NCI-H1105 treated with DMSO at 0.1 percent for 48 hours (cell line): ENCODE measurements around the gene SMYD2.
"Not testable (repeated sequence)": the region's sequence is repeated elsewhere in the genome, so short reads cannot be mapped to it uniquely, and the experiment has no call there.

Experiments used
- DNase-seq: peaks from one replicate; lab custom pipeline; 2025; lab: John Stamatoyannopoulos, UW

Gene SMYD2

DNA sequence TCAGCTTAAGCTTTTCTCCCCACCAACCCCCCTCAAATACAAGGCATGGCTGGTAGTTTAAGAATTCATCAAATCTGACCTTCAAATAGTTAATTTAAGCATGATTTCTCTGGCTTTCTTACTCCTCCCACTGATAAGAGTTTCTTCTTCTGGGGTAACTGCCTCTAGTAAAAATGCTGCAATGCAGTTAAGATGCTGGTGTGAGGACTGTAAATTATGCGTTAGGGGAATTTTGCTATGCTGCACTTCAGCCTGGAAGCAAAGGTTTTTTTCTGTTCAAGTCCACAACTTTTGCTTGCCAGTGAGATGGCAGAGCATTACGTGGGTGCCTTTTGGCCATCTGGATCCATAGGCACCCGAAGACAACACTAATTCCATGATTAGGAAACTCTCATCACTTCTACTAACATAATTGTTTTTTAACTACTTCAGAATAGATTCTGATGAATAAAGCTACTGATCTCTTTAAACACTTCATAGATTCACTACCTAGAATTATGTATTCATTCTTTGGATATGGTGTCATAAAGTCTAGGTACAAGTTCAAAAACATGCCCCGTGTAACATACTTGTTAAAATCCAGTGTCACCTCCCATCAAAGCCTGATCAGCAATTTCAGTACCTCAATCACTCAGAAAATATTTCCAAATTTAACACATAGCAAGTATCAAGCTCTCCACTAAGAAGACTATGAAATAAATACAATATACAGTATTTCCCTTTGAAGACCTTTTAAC lies 8.8 kb upstream of the SMYD2 start:
- no peak for DNase-seq

GRCh38 chr1:214272964-214273533 lies 7.9 kb upstream of the SMYD2 start:
- DNase-seq: no peak

DNA sequence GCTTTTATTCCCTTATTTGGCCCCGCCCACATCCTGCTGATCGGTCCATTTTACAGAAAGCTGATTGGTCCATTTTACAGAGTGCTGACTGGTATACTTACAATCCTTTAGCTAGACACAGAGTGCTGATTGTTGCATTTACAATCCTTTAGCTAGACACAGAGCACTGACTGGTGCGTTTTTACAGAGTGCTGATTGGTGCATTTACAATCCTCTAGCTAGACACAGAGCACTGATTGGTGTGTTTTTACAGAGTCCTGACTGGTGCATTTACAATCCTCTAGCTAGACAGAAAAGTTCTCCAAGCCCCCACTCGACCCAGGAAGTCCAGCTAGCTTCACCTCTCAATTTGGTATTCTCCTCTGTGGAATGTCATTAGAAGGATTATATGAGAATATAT lies 5.3 kb upstream of the SMYD2 start:
- DNase-seq: not testable (repeated sequence)

DNA sequence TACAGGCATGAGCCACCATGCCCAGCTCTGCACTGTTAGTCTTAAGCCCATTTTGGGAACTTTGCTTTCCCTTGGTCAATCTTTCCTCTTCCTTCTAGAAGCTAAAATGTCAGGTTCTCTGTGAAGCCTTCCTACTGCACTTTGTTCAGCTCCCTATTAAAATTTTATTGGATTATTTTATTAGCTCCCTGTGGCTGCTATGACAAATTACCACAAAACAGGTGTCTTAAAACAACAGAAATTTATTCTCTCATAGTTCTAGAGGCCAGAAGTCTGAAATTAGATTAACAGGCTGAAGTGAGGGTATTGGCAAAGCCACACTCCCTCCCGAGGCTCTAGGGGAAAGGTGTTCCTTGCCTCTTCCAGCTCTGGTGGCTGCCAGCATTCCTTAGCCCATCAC lies 4.2 kb upstream of the SMYD2 start:
- DNase-seq: no peak

GRCh38 chr1:214277704-214278635 lies 3.0 kb upstream of the SMYD2 start:
- DNase-seq: no peak

- peak; percentile 45 for DNase-seq
Measured at GRCh38 chr1:214280386-214281020, 456 bp upstream of the SMYD2 start.

DNA sequence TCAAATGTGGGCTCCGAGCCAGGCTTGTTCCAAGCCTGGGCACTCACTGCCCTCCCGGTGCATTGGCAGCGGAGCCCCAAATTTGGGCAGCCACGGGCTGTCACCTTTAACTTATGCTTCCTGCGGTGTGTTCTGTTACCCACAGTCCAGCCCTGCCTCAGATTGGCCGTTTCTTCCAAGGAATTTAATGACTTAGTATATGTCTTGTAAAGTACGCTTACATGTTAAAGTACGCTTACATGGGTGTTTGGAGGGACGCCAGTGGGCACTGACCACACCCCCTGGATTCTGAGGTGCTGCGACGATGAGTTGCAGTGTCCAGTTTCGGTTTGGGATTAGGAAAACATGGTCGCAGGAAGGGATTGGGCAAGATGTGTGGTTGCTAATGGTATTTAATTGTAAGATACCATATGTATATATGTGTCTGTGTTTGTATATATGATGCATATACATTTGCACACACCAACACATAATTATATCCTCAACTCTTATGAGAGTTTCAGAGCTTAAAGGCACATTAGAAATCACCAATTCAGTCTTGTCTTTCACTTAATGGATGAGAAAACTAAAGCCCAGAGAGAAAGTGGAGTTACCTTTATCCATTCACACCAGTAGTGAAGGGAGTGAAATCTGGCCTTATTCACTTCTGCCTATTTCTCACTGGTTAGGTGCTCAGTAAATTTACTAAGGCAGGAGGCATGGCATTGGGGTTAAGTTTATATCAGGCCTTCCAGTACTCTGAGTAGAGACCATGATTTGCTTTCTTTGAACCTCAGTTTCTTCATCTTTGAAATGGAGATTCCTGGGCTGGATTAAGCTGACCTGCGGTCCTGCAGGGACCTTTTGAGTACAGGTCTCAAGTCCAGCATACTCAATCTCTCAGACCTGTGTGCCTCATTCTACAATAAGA lies 1.0 kb downstream of the SMYD2 start:
- DNase-seq: peak; percentile 60

DNA sequence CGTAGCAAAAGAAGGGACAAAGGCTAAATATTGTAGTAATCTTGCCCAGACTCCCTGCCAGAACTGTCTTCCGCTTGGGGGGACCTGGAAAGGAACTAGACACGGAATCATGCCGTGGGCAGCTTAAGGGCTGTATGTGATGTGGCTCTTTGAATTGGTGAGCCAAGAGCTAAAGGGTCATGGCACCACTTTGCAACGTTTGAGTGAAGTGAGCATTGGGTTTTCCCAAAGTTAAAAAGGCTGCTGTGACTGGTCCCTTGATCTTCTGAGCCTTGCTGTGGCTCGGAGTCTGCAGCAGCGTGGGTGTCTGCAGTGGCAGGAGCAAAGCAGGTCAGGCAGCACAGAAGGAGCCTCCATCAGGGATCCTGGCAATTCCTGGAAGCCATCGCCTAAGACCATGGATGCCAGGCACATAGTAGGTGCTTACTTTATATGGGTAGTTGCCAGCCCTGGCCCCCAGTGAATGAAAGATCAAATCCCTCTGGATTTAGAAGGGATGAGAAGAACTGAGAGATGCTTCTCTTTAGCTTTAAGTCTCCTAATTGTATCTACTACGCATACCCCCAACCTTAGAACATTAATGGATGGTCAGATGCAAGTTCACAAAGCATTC lies 1.8 kb downstream of the SMYD2 start:
- DNase-seq: no peak

- DNase-seq: peak; percentile 4
Measured at GRCh38 chr1:214285610-214286440, 4.9 kb downstream of the SMYD2 start.

- no peak for DNase-seq
Measured at GRCh38 chr1:214287884-214288283, 6.9 kb downstream of the SMYD2 start.

- no peak for DNase-seq
Measured at GRCh38 chr1:214289574-214290272, 8.8 kb downstream of the SMYD2 start.

DNA sequence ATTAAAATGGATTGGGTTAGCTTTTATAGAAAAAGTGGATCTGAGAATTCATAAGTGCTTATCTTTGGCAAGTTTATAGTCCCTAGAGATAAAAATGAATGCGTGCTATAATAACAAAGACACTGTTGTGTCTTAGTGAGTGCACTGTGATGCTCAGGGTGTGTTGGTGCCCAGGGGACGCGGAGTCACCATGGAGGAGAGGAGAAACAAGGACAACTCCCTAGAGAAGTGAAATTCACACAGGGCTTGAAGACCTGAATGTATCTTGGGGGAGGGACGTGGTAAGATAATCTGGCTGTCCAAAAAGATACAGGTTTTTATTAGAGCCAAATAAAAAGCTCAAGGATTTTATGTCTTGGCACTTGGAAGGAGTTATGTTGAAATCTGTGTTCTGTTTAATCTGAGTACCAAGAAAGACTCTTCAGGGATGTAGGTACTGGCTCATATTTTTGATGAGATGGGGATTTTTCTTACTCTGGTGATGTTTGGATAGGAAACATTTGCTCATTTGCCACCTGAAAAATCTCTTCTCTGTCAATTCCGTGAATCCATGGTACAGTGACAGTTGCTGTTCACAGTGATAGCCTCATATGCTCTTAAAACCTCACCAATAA lies 9.6 kb downstream of the SMYD2 start:
- no peak for DNase-seq

DNA sequence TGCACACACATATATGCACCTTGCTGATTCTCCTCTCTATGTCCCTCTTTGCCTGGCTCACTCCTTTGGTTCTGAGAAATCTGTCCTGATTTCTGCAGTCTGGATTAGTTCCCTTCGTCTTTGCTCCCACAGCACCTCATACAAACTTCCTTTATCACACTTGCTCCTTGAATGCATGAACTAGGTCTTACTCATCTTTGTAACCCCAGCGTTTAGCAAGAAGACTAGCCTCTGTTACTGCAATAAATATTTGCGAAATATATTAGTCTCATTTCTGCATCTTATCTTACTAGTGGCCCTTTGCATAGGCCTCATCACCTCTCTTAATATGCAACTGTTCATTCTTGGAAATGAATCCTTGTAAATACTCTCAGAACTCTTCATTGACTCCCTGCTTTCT lies 11.4 kb downstream of the SMYD2 start:
- no peak for DNase-seq

- no peak for DNase-seq
Measured at GRCh38 chr1:214295934-214296333, 15.0 kb downstream of the SMYD2 start.

DNA sequence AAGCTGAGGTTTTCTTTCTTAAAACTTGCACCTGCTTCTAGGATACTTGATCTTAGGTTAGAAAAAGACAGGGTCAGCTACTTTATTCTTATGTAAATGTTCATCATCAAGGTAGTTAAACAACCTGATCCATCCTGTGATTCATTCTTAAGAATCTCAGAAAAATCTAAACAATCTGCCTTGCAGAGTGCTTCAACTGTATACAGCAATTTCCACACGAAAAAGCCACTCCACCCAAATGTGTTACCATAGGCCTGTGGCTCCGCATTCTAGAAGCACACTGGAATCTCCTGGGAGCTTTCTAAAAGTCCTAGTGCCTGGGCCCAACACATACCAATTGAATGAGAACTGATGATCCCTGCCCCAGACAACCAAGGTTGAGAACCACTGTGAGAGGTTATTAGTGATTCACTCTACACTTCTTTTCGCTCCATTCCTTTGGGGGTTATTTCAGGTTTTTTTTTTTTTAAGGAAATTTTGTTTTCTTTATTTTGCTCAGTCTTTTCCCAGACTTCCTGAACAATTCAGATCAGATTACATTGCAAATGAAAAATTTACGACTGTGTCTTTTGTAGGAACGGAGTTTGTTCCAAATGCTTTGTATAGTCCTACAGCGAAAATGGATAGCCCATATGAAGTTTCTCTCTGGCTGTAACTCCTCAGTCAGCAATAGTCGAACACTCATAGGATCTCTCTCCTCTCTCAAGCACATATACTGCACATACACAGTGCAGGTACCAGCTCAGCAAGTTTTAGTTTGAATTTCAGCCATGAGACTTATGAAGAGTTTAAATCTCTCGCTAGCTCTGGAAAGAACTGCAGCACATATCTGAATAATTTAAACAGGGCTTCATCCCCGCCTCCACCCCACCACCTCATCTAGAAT lies 16.1 kb downstream of the SMYD2 start:
- no peak for DNase-seq

GRCh38 chr1:214300149-214300780 lies 19.3 kb downstream of the SMYD2 start:
- no peak for DNase-seq

DNA sequence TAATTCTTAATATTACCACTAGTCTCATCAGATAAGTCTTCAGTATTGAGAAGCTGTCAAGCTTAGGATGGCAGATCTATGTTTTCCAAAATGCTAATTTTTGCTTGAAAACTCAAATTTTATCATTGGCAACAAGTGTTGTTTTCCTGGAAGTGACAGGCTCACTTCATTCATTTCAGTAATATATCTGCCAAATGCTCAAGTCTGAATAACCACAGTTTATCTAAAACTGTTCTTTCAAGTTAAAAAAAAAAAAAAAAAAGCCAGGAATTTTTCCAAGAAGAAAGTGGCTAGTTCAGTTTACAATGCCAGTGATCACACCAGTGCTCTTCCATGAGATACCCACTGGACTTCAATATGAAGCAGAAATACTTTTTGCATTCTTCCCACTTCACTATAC lies 20.6 kb downstream of the SMYD2 start:
- DNase-seq: no peak
